Astrocyte of the spinal cord (primary cell): Measurements from ENCODE around the gene DEAF1.

Experiments used
- DNase-seq: peaks from one replicate; pipeline ENCODE4 v3.0.0; 2011; ENCODE audit warnings: low read depth, low spot score
- H3K4me3 ChIP-seq: 2 replicates; pipeline ENCODE4 v1.5.1; 2011; ENCODE audit warnings: low read depth, mild to moderate bottlenecking, low read length, moderate library complexity
- in situ Hi-C: cut with HindIII; loops from 2 replicates; pipeline ENCODE4 v1.10.0; 2017; ENCODE audit warnings: low sequenced_read_pairs
- TF ChIP-seq, protein P1 (sequence below): IDR thresholded peaks from 2 replicates; pipeline ENCODE4 v1.5.1; 2012; ENCODE audit warnings: low read depth, mild to moderate bottlenecking, low read length, inconsistent platforms

Gene DEAF1

DNA sequence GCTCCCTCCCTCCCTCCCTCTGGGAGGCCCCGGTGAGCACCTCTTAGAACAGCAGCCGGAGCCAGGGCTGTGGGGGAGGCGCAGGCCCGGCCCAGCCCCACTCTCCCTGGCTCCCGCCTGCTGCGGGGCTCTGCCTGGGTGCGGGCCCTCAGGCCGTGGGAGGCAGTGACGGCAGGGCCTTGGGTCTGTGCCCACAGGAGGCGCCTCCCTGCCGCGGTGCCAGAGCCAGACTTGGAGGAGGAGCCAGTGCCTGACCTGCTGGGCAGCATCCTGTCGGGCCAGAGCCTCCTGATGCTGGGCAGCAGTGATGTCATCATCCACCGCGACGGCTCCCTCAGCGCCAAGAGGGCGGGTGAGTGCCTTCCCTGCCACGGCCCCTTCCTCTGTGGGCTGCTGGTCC is 88.8 kb downstream of the DEAF1 start:
- in situ Hi-C loops = no loop called here
- DNase-seq = peak; percentile 45
- no peak overlapping the region for H3K4me3 ChIP-seq
- TF ChIP-seq, protein P1, sequence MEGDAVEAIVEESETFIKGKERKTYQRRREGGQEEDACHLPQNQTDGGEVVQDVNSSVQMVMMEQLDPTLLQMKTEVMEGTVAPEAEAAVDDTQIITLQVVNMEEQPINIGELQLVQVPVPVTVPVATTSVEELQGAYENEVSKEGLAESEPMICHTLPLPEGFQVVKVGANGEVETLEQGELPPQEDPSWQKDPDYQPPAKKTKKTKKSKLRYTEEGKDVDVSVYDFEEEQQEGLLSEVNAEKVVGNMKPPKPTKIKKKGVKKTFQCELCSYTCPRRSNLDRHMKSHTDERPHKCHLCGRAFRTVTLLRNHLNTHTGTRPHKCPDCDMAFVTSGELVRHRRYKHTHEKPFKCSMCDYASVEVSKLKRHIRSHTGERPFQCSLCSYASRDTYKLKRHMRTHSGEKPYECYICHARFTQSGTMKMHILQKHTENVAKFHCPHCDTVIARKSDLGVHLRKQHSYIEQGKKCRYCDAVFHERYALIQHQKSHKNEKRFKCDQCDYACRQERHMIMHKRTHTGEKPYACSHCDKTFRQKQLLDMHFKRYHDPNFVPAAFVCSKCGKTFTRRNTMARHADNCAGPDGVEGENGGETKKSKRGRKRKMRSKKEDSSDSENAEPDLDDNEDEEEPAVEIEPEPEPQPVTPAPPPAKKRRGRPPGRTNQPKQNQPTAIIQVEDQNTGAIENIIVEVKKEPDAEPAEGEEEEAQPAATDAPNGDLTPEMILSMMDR = no peak

DNA sequence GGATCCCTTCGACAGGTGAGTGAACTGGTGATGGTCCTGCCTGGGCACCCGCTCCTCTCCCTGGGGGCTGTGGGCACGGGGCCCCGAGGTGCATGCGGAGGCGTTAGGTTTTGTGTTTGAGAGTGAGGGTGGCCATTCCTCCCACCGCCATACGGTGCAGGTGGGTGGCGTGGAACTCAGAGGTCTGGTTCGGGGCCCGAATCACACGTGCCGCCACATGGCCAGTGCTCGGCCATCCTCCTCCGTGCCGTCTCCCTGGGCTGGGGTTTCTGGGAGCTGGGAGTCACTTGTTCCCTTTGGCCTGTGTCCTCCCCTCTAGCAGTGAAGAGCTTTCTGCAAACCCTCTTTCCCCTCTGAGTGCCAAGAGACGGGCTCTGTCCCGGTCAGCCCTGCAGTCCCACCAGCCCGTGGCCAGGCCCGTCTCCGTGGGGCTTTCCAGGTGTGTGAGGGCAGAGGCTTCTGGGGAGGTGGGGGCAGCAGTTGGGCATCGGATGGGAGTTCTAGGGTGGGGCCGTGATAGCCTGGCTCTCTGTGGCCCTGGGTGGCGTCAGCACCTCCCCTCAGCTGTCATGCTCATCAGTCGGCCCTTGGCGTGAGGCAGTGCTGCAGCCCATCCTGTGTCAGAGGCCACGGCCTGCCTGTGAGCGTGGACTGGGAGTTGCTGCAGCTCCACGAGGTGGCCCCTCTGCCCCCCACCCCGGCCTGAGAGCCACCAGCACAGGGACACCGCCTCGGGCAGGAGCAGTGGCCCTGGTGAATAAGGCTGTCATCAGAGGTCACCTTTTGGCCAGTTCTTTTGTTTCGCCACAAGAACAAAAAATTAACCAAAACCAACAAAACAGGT is 89.5 kb downstream of the DEAF1 start:
- in situ Hi-C loops = no loop called here
- H3K4me3 ChIP-seq = no peak overlapping the region
- DNase-seq = no peak
- TF ChIP-seq, protein P1 = no peak

DNA sequence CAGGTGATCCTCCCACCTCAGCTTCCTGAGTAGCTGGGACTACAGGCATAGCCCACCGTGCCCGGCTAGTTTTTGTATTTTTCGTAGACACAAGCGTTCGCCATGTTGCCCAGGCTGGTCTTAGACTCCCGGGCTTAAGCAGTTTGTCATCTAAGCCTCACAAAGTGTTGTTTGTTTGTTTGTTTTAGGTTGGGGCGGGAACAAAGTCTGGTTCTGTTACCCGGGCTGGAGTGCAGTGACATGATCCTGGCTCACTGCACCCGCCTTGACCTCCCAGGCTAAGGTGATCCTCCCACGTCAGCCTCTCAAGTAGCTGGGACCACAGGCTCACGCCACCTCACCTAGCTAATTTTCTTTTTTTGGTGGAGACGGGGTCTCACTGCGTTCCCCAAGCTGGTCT is 91.9 kb downstream of the DEAF1 start:
- no peak for DNase-seq
- in situ Hi-C loops = no loop called here
- H3K4me3 ChIP-seq = no peak overlapping the region
- TF ChIP-seq, protein P1 = no peak

DNA sequence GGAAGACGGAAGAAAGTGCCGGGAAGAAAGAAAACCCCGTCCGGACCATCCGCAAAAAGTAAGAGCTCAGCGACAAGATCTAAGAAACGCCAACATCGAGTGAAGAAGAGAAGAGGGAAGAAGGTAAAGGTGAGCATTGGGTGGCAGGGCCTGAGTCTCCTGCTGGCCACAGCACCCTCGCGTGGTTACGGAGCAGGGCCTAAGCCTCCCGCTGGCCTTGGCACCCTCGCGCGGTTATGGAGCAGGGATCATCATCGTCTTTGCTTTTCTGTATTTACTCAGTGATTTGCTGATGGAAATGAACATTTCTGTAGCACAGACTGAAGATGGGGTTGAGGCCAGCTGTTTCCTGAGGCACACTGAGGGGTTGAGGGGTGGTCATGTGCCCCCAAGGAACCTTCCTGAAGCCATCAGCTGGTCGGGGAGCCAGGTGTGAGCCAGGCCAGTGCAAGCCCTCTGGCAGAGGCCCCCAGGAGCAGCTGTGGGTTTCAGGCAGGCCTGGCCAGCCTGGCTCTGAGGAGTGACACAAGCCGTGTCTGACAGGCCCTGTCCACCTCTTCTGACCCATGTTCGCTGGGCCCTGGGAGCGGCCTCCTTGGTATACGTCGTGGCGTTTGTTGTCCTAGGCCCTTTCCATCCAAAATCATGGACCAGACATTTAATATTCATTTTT is 93.3 kb downstream of the DEAF1 start:
- H3K4me3 ChIP-seq = no peak overlapping the region
- DNase-seq = no peak
- in situ Hi-C loops = no loop called here
- TF ChIP-seq, protein P1 = no peak

DNA sequence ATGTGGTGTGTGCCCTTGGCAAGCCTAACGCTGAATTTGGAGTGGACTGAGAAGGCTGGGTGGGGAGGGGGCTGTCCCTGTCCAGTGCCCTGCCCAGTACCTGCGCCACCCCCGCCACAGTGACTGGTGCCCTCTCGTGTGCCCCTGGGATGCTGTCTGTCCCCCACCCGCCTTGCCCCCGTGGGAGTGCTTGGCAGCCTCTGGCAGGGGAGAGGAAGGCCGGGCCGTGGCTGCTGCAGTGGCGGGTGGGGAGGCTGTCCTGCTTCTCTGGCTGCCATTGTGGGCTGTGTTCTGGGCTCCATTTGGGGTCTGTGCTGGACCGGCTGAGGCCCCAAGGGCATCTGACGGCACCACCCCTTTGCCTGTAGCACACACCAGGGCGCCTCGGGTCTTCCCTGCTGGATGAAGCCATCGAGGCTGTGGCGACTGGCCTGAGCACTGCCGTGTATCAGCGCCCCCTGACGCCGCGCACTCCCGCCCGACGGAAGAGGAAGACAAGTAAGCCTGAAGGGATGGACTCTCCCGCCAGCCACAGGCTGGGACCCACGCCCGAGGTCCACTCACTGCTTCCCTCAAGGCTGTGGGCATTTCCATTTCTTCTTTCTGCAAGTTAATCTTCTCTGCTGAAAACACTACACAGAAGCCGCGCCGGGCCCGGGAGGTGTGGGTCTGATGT is 96.9 kb downstream of the DEAF1 start:
- H3K4me3 ChIP-seq = no peak overlapping the region
- in situ Hi-C loops = no loop called here
- TF ChIP-seq, protein P1 = no peak
- DNase-seq = no peak

DNA sequence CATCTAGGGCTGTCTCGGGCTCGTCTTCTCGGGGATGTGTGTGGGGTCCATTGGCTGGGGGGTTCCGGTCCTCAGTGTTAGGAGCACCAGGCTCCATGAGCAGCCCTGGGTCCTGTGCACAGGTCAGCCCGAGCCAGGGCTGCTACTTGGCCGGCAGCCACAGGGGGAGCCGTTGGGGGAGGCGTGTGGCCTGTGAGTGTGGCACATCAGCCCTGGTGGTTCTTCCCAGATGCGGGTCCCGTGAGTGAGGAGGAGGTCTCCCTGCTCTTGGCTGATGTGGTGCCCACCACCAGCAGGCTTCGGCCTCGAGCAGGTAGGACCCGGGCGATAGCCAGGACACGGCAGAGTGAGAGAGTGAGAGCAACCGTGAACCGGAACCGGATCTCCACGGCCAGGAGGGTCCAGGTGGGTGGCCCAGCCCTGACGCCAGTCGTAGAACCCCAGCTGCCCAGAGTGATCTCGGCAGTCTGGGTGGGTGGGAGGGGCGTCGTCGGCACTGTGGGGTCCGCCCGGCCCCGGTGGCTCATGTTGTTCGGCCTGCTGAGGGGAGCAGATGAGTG is 97.8 kb downstream of the DEAF1 start:
- H3K4me3 ChIP-seq = no peak overlapping the region
- TF ChIP-seq, protein P1 = no peak
- in situ Hi-C loops = no loop called here
- DNase-seq = no peak
